IPS-15b (cell line): ENCODE results near the gene MDFIC2.
"Not testable (repeated sequence)": the region's sequence is repeated elsewhere in the genome, so short reads cannot be mapped to it uniquely, and the experiment has no call there.

Experiments used
- H3K27me3 ChIP-seq: one replicate; pipeline ENCODE4 v1.6.1; 2013; ENCODE audit warnings: low read length; ENCODE audit not compliant: control insufficient read depth, insufficient read depth
- H3K36me3 ChIP-seq: one replicate; pipeline ENCODE4 v1.6.1; 2013; ENCODE audit warnings: low read length; ENCODE audit not compliant: control insufficient read depth, insufficient read depth
- H3K4me1 ChIP-seq: one replicate; pipeline ENCODE4 v1.6.1; 2013; ENCODE audit warnings: mild to moderate bottlenecking, low read length; ENCODE audit not compliant: control insufficient read depth, insufficient read depth
- H3K4me3 ChIP-seq: one replicate; pipeline ENCODE4 v1.5.1; 2013; ENCODE audit warnings: low read depth, low read length
- H3K9ac ChIP-seq: one replicate; pipeline ENCODE4 v1.6.1; 2013; ENCODE audit warnings: low read depth, mild to moderate bottlenecking, low read length
- H3K9me3 ChIP-seq: one replicate; pipeline ENCODE4 v1.6.1; 2013; ENCODE audit warnings: mild to moderate bottlenecking, low read length; ENCODE audit not compliant: control insufficient read depth, insufficient read depth

MDFIC2 gene

DNA sequence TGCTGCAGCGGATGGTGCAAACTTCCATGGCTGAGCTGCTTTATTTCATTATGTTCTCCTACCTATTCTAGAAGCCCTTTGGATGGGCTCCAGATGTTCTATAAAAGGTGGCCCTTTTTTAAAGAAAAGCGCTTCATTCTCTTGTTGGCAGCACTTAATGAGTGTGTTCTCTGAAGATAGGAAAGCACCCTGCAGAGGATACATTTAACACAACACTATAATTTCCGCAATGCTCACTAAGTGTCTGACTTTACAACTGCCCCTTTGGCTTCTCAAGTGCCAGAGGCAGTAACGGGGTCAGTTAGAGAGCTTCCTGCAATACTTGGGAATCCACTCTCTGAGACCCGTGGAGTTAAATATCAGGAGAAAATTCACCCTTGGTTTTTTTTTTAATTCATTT is 88.1 kb downstream of the MDFIC2 start:
- Histone ChIP-seq H3K4me3 (no peak overlapping the region), H3K4me1 (no peaks in the 10 kb centered on the region), H3K9ac (no peak overlapping the region), H3K9me3 (no peaks in the 10 kb centered on the region), H3K36me3 (no peaks in the 10 kb centered on the region), H3K27me3 (no peaks in the 10 kb centered on the region)

DNA sequence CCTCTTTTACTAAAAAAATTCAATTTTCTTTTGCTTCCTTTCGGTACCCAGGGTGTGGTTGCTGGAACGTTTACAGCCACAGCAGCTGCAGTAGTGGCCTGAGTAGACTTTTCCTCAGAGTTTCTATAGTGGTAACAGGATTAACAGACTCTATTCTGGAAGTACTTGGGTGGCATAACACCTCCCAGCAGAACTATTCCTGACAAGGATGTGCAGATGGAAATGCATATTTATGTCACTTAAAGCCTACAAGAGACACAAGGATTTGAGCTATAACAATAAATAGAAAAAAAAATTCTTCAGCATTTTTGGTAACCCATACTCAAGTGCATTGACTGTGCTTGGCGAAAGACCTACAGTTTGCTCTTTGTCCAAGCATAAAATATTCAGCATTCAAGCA is 94.0 kb downstream of the MDFIC2 start:
- H3K4me3 ChIP-seq = no peak overlapping the region
- H3K9me3 ChIP-seq = no peaks in the 10 kb centered on the region
- H3K4me1 ChIP-seq = no peaks in the 10 kb centered on the region
- H3K36me3 ChIP-seq = no peaks in the 10 kb centered on the region
- no peaks in the 10 kb centered on the region for H3K27me3 ChIP-seq
- H3K9ac ChIP-seq = no peak overlapping the region

GRCh38 chr3:70211274-70211673 is 101.2 kb downstream of the MDFIC2 start:
- H3K9me3 ChIP-seq, H3K4me1 ChIP-seq, H3K4me3 ChIP-seq, H3K36me3 ChIP-seq, H3K9ac ChIP-seq, H3K27me3 ChIP-seq: not testable (repeated sequence)

DNA sequence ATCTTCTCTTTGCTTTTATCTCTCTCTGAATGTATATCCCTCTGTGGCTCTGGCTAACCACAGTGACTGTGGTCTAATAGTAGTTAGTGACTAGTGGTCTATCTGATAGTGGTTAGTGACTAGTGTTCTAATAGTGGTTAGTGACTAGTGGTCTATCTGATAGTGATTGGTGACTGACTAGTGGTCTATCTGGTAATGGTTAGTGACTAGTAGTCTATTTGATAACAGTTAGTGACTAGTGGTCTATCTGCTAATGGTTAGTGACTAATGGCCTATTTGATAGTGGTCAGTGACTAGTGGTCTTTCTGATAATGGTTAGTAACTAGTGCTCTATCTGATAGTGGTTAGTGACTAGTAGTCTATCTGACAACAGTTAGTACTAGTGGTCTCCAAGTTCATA is 110.5 kb downstream of the MDFIC2 start:
- no peaks in the 10 kb centered on the region for H3K27me3 ChIP-seq
- no peak overlapping the region for H3K4me3 ChIP-seq
- no peaks in the 10 kb centered on the region for H3K4me1 ChIP-seq
- no peak overlapping the region for H3K9ac ChIP-seq
- H3K36me3 ChIP-seq = no peaks in the 10 kb centered on the region
- H3K9me3 ChIP-seq = no peaks in the 10 kb centered on the region

DNA sequence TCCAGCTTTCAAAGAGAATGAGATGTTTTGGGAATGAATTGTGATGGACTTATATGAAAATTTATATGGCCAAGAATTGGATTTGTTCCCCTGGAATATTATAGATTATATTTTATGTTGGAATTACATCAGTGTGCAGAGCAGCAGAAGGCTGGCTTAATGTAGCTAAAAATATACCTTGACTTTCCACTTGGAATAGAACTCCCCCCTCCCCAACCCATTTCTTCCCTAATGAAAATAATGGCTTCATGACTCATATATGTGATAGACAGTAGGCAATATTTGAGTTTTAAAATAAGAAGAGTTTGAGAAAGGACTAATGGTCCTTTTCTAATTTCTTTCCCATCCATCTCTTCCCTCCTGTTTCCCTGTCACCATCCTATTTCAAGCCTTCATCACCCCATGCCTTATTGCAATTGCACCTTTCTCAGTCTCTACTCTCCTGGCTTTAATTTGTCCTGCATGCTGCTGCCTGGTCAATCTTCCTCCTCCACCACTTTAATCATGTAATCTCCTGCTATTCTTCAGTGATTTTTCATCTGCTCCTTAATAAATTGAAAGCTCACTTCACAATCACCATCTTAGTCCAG is 122.5 kb downstream of the MDFIC2 start:
- no peaks in the 10 kb centered on the region for H3K9me3 ChIP-seq
- no peaks in the 10 kb centered on the region for H3K36me3 ChIP-seq
- no peaks in the 10 kb centered on the region for H3K4me1 ChIP-seq
- no peaks in the 10 kb centered on the region for H3K27me3 ChIP-seq
- no peak overlapping the region for H3K4me3 ChIP-seq
- H3K9ac ChIP-seq = no peak overlapping the region

DNA sequence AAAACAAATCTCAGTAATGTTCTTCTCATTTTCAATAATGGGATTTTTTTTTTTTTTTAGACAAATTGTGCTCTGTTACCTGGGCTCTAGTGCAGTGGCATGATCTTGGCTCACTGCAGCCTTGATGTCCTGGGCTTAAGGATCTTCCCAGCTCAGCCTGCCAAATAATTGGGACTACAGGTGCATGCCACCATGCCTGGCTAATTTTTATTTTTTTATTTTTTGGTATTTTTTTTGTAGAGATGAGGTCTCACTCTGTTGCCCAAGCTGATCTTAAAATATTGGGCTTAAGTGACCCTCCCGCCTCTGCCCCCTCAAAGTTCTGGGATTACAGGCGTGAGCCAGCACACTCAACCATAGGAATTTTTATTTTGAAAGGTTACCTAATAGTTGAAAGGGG is 126.2 kb downstream of the MDFIC2 start:
- Histone ChIP-seq H3K27me3 (no peaks in the 10 kb centered on the region), H3K9ac (no peak overlapping the region), H3K4me3 (no peak overlapping the region), H3K36me3 (no peaks in the 10 kb centered on the region), H3K9me3 (no peaks in the 10 kb centered on the region), H3K4me1 (peaks cover 14% of the 10 kb centered on the region)

DNA sequence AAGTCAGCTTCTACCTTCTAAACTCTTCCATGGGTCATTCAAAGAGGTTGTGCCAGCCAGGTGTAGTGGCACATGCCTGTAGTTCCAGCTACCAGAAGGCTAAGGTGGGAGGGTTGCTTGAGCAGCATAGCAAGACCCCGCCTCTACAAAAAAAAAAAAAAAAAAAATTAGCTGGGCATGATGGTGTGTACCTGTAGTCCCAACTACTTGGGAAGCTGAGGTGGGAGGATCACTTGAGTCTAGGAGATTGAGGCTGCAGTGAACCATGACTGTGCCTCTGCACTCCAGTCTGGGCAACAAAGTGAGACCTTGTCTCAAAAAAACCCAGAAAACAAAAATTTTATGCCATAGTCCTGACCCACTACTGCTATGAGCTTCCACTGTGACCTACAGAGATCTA is 126.8 kb downstream of the MDFIC2 start:
- Histone ChIP-seq H3K9me3 (no peaks in the 10 kb centered on the region), H3K36me3 (no peaks in the 10 kb centered on the region), H3K27me3 (no peaks in the 10 kb centered on the region), H3K9ac (no peak overlapping the region), H3K4me3 (no peak overlapping the region), H3K4me1 (peaks cover 18% of the 10 kb centered on the region)

- no peaks in the 10 kb centered on the region for H3K36me3 ChIP-seq
- no peak overlapping the region for H3K9ac ChIP-seq
- peaks cover 18% of the 10 kb centered on the region for H3K4me1 ChIP-seq
- no peaks in the 10 kb centered on the region for H3K9me3 ChIP-seq
- H3K27me3 ChIP-seq = no peaks in the 10 kb centered on the region
- no peak overlapping the region for H3K4me3 ChIP-seq
Observed at GRCh38 chr3:70183781-70184504, 128.5 kb downstream of the MDFIC2 start.

GRCh38 chr3:70182166-70182565 is 130.3 kb downstream of the MDFIC2 start:
- H3K4me3 ChIP-seq = no peak overlapping the region
- no peaks in the 10 kb centered on the region for H3K27me3 ChIP-seq
- no peaks in the 10 kb centered on the region for H3K36me3 ChIP-seq
- H3K4me1 ChIP-seq = peaks cover 18% of the 10 kb centered on the region
- H3K9ac ChIP-seq = no peak overlapping the region
- H3K9me3 ChIP-seq = no peaks in the 10 kb centered on the region

DNA sequence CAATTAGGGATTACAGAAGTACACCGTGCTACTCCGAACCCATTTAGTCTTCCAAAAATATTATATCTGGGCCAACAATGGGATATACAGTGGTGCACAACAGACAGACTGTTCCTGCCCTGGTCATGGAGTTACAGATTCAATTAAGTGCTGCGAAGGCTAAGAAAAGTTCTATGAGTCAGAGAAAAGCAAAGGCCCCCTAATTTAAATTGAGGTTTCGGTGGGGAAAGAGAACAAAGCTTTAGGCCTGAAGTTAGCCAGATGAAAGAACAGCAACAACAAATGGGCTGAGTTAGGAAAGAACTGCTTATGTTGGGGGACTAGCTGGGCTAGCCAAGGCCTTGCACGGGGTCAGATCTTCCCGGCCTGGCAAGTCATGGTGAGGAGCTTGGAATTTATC is 131.8 kb downstream of the MDFIC2 start:
- H3K4me3 ChIP-seq = no peak overlapping the region
- no peaks in the 10 kb centered on the region for H3K9me3 ChIP-seq
- H3K36me3 ChIP-seq = no peaks in the 10 kb centered on the region
- H3K4me1 ChIP-seq = peaks cover 18% of the 10 kb centered on the region
- H3K9ac ChIP-seq = no peak overlapping the region
- no peaks in the 10 kb centered on the region for H3K27me3 ChIP-seq

DNA sequence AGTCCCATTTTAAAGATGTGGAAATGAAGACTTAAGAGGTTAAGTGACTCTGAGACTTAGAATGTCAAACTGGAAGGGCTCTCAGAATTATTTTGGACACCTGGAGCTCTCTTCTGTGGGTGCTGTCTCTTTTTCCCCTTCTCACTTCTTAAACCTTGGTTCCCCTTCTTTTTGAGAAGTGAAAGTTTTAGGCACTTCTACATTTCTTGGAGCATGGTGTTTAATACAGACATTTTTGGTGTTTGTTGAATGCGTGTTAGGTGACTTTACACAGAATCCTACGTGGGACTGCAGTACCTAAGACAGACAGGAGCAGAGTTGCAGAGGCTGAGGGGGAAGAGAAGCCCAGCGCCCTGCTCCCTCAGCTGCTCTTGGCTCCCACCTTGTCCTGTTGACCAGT is 133.3 kb downstream of the MDFIC2 start:
- Histone ChIP-seq H3K4me3 (no peak overlapping the region), H3K9me3 (no peaks in the 10 kb centered on the region), H3K4me1 (peaks cover 18% of the 10 kb centered on the region), H3K36me3 (no peaks in the 10 kb centered on the region), H3K27me3 (no peaks in the 10 kb centered on the region), H3K9ac (no peak overlapping the region)

DNA sequence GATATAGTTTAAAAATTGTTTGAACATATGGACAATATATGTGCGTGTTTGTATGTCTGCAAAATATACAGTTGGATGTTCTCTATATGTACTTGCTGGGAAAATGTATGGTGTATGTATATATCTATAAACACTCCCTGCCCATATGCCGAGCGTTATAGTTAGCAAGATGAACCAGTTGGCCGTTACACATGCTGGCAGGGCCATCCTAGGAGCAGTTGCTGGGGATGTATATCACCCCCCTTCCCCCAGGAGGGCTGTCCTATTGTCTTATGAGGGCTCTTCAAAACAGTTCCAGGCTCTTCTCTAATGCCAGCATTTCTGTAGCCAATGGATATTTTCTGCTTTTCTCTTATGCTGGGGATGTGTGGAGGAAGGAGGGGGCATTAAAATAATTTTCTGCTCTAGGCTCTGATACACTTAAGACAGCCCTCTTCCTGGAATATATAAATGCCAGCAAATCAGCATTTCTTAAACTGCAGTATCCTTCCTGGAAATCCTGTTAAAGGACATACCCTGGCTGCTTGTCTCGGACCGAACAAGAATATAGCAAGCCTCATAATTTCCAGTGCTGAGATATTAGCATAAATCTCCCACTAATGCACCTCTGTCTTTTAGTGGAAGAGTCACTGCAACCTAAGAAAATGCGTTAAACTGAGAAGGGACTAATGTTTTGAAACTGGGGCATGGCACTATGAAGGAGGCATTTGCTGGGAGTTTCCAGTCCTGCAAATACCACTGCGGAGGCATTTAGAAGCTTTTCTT is 134.4 kb downstream of the MDFIC2 start:
- Histone ChIP-seq H3K9ac (no peak overlapping the region), H3K9me3 (no peaks in the 10 kb centered on the region), H3K36me3 (no peaks in the 10 kb centered on the region), H3K27me3 (no peaks in the 10 kb centered on the region), H3K4me3 (no peak overlapping the region), H3K4me1 (peaks cover 14% of the 10 kb centered on the region)
